Measurements from ENCODE around the gene EXOSC9. TPM values are rescaled to one million over a fixed set of nuclear protein-coding genes. Genes with fewer than 3 reads are reported as not detected.

Gene EXOSC9
- total and polyA plus RNA-seq, 10 of the 15 experiments (the other 5 are each of a cell fraction or from before 2014, with no cell fraction given) = 49.0 to 131 (median 85.4) TPM

- no peak for TF ChIP-seq SRF (IDR thresholded peaks at IDR 0.05; ENCODE audit: low read depth in 2 of 2, low read length in 2 of 2)
- no peak for TF ChIP-seq ZBTB11 (CRISPR knock-in tag; IDR thresholded peaks at IDR 0.05)
- TF ChIP-seq MXI1 (IDR thresholded peaks at IDR 0.05; ENCODE audit: low read depth, low read length) = no peak
- no peak for TF ChIP-seq ATF7 (IDR thresholded peaks at IDR 0.05; ENCODE audit: low read depth)
Measured at GRCh38 chr4:121860121-121860520, 59.0 kb downstream of the EXOSC9 start (continued).

- no peak for FAIRE-seq
- H3K4me2 ChIP-seq (ENCODE audit: control insufficient read depth, insufficient read depth) = no peak overlapping the region
- no peaks in the 10 kb centered on the region for H3K27me3 ChIP-seq (replicated peaks in 1 of 2; ENCODE audit: control insufficient read depth in 2 of 2, insufficient read depth in 2 of 2, low read length in 1 of 2)
- SMC1A ChIA-PET (ENCODE audit: uncharacterized antibody, unreplicated experiment) = no interaction called here
- ATAC-seq = no peak
- in situ Hi-C loops (cut with MboI) = no loop called here
- H3K27ac ChIP-seq (ENCODE audit: control insufficient read depth, insufficient read depth) = no peak overlapping the region
- RAD21 ChIA-PET (ENCODE audit: unreplicated experiment) = no interaction called here
- no peaks in the 10 kb centered on the region for H3K9me3 ChIP-seq (replicated peaks; ENCODE audit: control insufficient read depth, insufficient read depth, low read length)
- POLR2A ChIA-PET = no interaction called here
- intact Hi-C loops (cut with micrococcal nuclease; ENCODE audit: unreplicated experiment) = no loop called here
- H3K4me1 ChIP-seq (ENCODE audit: control insufficient read depth, insufficient read depth, low read length) = no peaks in the 10 kb centered on the region
- WGBS (ENCODE audit: insufficient coverage, insufficient replicate concordance, low lambda C conversion rate, missing lambda C conversion rate) = 93% methylated on average over 2 of the region's 2 CpGs
- H2AFZ ChIP-seq (ENCODE audit: control insufficient read depth, low read depth, low read length) = no peak overlapping the region
- no peak overlapping the region for H3K4me3 ChIP-seq
- TF ChIP-seq STAT3 (IDR thresholded peaks at IDR 0.05; ENCODE audit: low read depth, low read length) (no peak), KAT2A (conservative IDR thresholded peaks at IDR 0.05; ENCODE audit: control insufficient read depth, low read depth, low read length) (no peak), IRF5 (IDR thresholded peaks at IDR 0.05; ENCODE audit: borderline replicate concordance) (no peak), BMI1 (IDR thresholded peaks at IDR 0.05; ENCODE audit: borderline replicate concordance) (no peak), CREM (IDR thresholded peaks at IDR 0.05; ENCODE audit: low read depth) (no peak), CEBPB (IDR thresholded peaks at IDR 0.05; ENCODE audit: borderline replicate concordance in 1 of 2, low read depth in 2 of 2, low read length in 2 of 2) (no peak), EP300 (IDR thresholded peaks at IDR 0.05; ENCODE audit: borderline replicate concordance in 1 of 2, control insufficient read depth in 1 of 2, low read depth in 2 of 2, low read length in 2 of 2) (no peak), LARP7 (IDR thresholded peaks at IDR 0.05) (no peak), CHD2 (IDR thresholded peaks at IDR 0.05; ENCODE audit: borderline replicate concordance, low read depth, low read length) (no peak), ZNF24 (IDR thresholded peaks at IDR 0.05) (no peak), YBX1 (IDR thresholded peaks at IDR 0.05) (no peak), PBX3 (IDR thresholded peaks at IDR 0.05; ENCODE audit: insufficient replicate concordance, low read depth, low read length) (no peak), HDAC6 (IDR thresholded peaks at IDR 0.05; ENCODE audit: unreplicated experiment) (no peak), DPF2 (IDR thresholded peaks at IDR 0.05) (no peak)
- no TSS peak for BruUV-seq (replicated peaks)
- DNase-seq (ENCODE audit: low read depth, low spot score) = no peak
- no peaks in the 10 kb centered on the region for H4K20me1 ChIP-seq (ENCODE audit: control insufficient read depth, insufficient read depth)
- CTCF ChIA-PET = interaction anchor here (0.9 kb wide), 2 partner anchors 16 to 24 kb away, joined by 3 read pairs; no protein-coding TSS in a partner anchor
- no peaks in the 10 kb centered on the region for H3K36me3 ChIP-seq (ENCODE audit: control insufficient read depth in 2 of 2, insufficient read depth in 2 of 2, low read length in 1 of 2)
- no peak overlapping the region for H3K9ac ChIP-seq (ENCODE audit: control insufficient read depth, insufficient read depth, low read length)
- no peaks in the 10 kb centered on the region for H3K79me2 ChIP-seq (ENCODE audit: control insufficient read depth, insufficient read depth, low read length)
Measured at GRCh38 chr4:121861426-121861825, 60.3 kb downstream of the EXOSC9 start.

All from GM12878 (cell line).